Purkinje cell (primary cell): ENCODE results near the gene LRRC3C. TPM values are rescaled to one million over a fixed set of nuclear protein-coding genes. Genes with fewer than 3 reads are reported as not detected.

Experiments
- polyA plus RNA-seq: library from polyadenylated mRNA; unstranded; fragments of >200 nt; fragmentation: Nextera tagmentation; gene quantifications from 2 replicates; pipeline ENCODE4 v1.2.1, GENCODE V29; 2014

The LRRC3C gene, protein sequence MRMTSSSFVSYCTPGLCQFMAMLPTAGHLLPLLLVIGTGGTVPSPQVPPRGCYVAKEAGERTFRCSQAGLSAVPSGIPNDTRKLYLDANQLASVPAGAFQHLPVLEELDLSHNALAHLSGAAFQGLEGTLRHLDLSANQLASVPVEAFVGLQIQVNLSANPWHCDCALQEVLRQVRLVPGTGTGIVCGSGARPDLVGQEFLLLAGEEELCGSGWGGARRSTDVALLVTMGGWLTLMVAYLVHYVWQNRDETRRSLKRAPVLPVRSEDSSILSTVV
- not detected in 2 replicates for polyA plus RNA-seq

DNA sequence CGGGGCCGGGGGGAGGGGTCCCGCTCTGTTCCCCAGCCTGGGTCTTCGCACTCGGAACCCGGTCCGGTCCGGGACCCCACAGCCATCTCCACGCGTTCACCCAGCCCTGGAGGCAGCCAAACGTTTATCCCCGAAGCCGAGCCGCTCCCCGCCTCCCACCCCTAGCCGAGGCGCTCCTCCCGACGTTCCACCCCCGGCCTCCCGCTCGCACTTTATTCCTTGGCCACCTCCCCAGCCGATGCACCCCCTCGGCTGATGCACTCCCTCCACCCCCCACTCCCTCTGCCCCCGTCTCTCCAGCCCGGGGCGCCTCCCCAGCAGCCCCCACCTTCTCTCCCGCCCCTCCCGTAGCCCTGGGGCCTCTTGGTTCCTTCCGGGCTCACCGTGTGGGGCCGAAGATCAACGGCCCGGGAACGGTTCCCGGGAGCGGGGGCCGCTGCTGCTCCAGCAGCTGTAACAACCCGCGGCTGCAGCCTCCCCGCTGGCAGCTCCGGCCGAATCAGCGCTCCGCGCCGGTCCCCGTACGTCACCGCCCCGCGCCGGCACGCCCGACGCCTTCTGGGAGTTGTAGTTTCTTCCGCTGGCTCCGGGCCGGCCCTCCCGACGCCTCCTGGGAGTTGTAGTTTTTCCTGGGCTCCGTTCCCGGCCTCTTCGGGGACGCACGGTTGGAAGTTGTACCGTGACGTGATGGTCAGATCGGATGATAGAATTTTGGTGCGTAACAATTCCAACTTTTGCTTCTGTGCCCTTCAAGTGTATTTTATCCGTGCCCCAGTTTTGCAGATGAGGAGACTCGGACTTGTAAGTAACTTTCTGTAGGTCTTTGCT lies at the start of gene LRRC3C, which contains the start of gene ORMDL3:
TSS of gene LRRC3C (plus strand) at position 632 of the 828 bp plus-strand sequence. CDS start 13,792 bp downstream, outside the sequence.
TSS of gene ORMDL3 (minus strand) at position 501 of the 828 bp plus-strand sequence. CDS start 3,398 bp downstream, outside the sequence.

DNA sequence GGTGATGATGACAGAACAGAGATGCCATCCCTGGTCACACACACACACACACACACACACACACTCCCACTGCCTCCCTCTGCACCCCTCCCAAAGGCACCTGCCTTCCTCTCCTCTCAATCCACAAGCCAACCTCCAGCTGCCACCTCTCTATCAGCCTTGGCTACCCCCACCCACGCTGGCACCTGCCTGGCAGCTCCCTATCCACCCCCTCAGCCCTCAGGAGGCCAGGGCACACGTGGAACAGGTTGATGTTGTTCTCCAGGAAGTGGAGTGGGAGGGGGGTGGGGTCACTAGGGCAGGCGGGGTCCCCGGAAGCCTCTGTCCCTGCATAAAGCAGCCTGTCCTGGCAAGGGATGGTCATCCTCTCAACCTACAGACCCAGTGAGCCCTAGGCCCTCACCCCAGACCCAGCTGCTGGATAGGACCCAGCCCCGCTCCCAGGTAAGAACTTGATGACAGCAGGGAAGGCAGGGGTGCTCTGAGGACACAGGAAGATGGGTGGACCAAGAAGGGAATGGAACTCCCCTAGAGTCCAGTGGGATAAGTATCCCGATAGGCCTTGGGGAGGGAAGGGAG lies 35.2 kb downstream of the LRRC3C start, which contains the start of gene GSDMA:
TSS of gene GSDMA (plus strand) at position 363 of the 579 bp plus-strand sequence. CDS start 2,684 bp downstream, outside the sequence.

DNA sequence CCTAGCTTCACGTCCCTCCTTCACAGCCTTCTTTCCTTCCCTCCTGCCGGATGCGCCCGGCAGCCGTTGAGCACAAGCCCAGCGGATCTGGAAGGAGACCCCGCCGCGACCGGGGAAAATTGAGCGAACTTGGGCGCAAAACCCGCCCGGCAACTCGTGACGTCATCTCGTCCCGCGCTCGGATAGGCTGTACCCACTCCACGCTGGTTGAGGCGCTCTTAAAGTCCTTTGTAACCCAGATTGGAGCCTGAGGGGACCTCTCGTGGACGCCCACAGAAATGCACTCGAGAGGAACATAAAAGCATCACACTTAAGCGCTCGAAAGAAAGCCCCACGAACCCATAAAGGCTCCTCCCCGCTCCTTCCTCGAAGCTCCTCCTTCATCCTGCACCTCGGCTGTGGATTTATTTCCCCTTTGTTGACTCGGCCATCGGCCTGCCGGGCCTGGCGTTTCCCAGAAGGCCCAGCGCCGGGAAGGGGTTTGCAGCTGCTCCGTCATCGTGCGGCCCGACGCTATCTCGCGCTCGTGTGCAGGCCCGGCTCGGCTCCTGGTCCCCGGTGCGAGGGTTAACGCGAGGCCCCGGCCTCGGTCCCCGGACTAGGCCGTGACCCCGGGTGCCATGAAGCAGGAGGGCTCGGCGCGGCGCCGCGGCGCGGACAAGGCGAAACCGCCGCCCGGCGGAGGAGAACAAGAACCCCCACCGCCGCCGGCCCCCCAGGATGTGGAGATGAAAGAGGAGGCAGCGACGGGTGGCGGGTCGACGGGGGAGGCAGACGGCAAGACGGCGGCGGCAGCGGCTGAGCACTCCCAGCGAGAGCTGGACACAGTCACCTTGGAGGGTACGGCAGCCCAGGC lies 53.0 kb downstream of the LRRC3C start, which contains the start of gene PSMD3:
TSS of gene PSMD3 (plus strand) at position 457 of the 856 bp plus-strand sequence. CDS start at position 621, 164 bp downstream.

Other genes starting within 250 kb of the LRRC3C start
- 1.3 and 3.5 TPM in 2 replicates for gene PGAP3, start 239.7 kb upstream of the LRRC3C start, polyA plus RNA-seq
- gene ERBB2, start 227.7 kb upstream of the LRRC3C start, polyA plus RNA-seq: 0.39 and 1.8 TPM in 2 replicates
- 127 and 130 TPM in 2 replicates for gene MIEN1, start 197.2 kb upstream of the LRRC3C start, polyA plus RNA-seq
- not detected in 2 replicates for gene GRB7, start 189.8 kb upstream of the LRRC3C start, polyA plus RNA-seq
- 0.10 TPM in 1 of 2 replicates, not detected in the other for gene IKZF3, start 63.4 kb upstream of the LRRC3C start, polyA plus RNA-seq
- gene ZPBP2, start 59.5 kb upstream of the LRRC3C start, polyA plus RNA-seq: not detected in 2 replicates
- gene GSDMB, start 9.1 kb upstream of the LRRC3C start, polyA plus RNA-seq: 2.9 TPM in 1 of 2 replicates, not detected in the other
- 32.9 and 42.7 TPM in 2 replicates for gene ORMDL3, start 131 bp upstream of the LRRC3C start, polyA plus RNA-seq
- gene GSDMA, start 35.3 kb downstream of the LRRC3C start, polyA plus RNA-seq: not detected in 2 replicates
- 4.0 and 6.0 TPM in 2 replicates for gene PSMD3, start 53.1 kb downstream of the LRRC3C start, polyA plus RNA-seq
- gene CSF3, start 87.7 kb downstream of the LRRC3C start, polyA plus RNA-seq: not detected in 2 replicates
- gene MED24, start 126.7 kb downstream of the LRRC3C start, polyA plus RNA-seq: 6.3 and 10.1 TPM in 2 replicates
- 8.4 and 9.1 TPM in 2 replicates for gene THRA, start 135.2 kb downstream of the LRRC3C start, polyA plus RNA-seq
- 5.1 and 10.0 TPM in 2 replicates for gene NR1D1, start 172.9 kb downstream of the LRRC3C start, polyA plus RNA-seq
- gene MSL1, start 194.2 kb downstream of the LRRC3C start, polyA plus RNA-seq: 14.9 and 15.2 TPM in 2 replicates
- gene CASC3, start 212.8 kb downstream of the LRRC3C start, polyA plus RNA-seq: 9.1 and 16.2 TPM in 2 replicates
- 4.1 and 5.0 TPM in 2 replicates for gene RAPGEFL1, start 249.7 kb downstream of the LRRC3C start, polyA plus RNA-seq